ENCODE data around the gene RBM5. TPM values are rescaled to one million over a fixed set of nuclear protein-coding genes. Genes with fewer than 3 reads are reported as not detected.

The RBM5 gene
- 100 to 1,000 TPM in 2 of 4 donors, 10 to 100 TPM in 2; 78.0 to 161 (median 95.8) TPM for total RNA-seq

DNA sequence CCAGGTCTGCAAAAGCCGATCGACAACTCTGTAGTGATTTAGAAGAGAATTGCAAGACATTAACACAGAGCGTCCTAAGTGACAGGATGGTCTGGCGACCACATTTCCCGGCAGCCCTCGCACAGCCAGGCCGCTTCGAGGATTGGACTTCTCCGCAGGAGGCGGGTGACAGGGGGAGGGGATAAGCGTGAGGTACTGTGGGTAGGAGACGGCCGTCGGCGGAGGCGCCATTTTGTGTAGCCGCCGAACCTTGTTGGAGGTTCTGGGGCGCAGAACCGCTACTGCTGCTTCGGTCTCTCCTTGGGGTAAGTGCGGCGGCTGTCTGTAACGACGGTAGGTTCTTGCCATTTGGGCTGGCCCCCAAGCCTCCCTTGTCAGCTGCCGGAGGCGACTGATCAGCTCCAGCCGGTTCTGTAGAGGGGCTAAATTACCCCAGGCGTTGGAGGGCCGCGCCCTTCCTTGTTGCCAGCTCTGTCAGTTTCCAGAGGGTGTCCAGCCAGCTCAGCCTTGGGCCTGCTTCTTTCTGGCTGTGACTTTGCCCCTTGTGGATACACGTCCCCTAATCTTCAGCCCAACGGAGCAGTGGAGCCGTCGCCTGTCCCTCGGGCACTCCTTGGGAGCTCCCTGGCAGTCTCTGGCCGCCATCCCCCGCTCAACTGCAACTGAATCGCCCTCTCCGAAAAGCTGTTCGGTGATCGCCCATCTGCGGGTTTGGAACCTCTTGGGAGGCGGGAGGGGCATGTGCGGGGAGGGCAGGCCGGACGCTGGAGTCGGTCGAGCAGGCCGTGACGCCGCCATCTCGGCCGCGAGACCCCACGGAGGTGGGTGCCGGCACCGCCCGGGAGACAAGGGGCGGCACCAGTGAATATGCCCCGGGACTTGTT lies at the start of gene RBM5:
RBM5 (plus strand) TSS at position 195 of the 884 bp plus-strand sequence. CDS start 1,516 bp downstream, outside the sequence.
- intact Hi-C loops (cut with DNase I) = loop anchor here (2.0 to 5.0 kb wide), 2 partner anchors 150 to 232 kb away; partner anchors contain the start of gene TRAIP
- DNase-seq (ENCODE audit: extremely low spot score) = peak; percentile 98
- no peaks in the 10 kb centered on the region for H3K27me3 ChIP-seq
- H3K4me1 ChIP-seq = peaks cover 16 to 29% (median 27%) of the 10 kb centered on the region in 4 donors
- H3K36me3 ChIP-seq = peaks cover 27 to 37% (median 33%) of the 10 kb centered on the region in 4 donors
- peak within 1 kb of the TSS; percentile 95 to 98 (median 96) for H3K27ac ChIP-seq (replicated peaks in 1 of 4)
- 0% methylated on average over 17 of the region's 61 CpGs for WGBS
- no peaks in the 10 kb centered on the region for H3K9me3 ChIP-seq
- TF ChIP-seq POLR2AphosphoS5 (IDR thresholded peaks at IDR 0.05) (peak; percentile 91 to 95), EP300 (IDR thresholded peaks at IDR 0.05) (no peak), POLR2A (IDR thresholded peaks at IDR 0.05; ENCODE audit: low read depth) (peak; percentile 62)
- TF ChIP-seq, protein P1, sequence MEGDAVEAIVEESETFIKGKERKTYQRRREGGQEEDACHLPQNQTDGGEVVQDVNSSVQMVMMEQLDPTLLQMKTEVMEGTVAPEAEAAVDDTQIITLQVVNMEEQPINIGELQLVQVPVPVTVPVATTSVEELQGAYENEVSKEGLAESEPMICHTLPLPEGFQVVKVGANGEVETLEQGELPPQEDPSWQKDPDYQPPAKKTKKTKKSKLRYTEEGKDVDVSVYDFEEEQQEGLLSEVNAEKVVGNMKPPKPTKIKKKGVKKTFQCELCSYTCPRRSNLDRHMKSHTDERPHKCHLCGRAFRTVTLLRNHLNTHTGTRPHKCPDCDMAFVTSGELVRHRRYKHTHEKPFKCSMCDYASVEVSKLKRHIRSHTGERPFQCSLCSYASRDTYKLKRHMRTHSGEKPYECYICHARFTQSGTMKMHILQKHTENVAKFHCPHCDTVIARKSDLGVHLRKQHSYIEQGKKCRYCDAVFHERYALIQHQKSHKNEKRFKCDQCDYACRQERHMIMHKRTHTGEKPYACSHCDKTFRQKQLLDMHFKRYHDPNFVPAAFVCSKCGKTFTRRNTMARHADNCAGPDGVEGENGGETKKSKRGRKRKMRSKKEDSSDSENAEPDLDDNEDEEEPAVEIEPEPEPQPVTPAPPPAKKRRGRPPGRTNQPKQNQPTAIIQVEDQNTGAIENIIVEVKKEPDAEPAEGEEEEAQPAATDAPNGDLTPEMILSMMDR (IDR thresholded peaks at IDR 0.05) = peak in 1 of 3 experiments; percentile 21
- peak within 1 kb of the TSS; percentile 83 to 97 (median 96) for H3K4me3 ChIP-seq

DNA sequence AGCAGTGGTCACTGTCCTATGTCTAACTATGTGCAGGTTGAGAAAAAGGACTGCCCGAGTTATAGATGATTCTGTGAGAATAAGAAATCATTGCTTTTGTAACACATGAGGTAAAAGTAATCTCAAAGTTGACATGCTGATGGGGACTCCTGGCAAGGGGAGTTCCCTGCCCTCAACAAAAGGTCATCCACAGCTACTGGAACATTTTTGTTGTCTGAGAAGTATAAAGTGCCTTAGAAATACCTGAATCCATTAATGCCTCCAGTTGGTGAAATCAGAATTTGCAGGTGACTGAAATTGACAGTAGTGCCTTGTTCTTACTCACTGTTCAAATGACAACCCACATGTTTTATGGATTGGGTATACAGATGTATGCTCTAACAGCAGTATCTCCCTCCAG lies 43.7 kb upstream of the RBM5 start:
- 93% methylated on average over 1 of the region's 1 CpG for WGBS
- H3K27ac ChIP-seq (replicated peaks in 1 of 4) = no peak overlapping the region
- DNase-seq (ENCODE audit: extremely low spot score) = no peak
- H3K27me3 ChIP-seq = no peaks in the 10 kb centered on the region
- H3K4me3 ChIP-seq = no peak overlapping the region
- H3K36me3 ChIP-seq = peaks cover 22 to 41% (median 28%) of the 10 kb centered on the region in 4 donors
- intact Hi-C loops (cut with DNase I) = no loop called here
- H3K9me3 ChIP-seq = no peaks in the 10 kb centered on the region
- peaks cover 0 to under 1% (median 0%) of the 10 kb centered on the region in 4 donors for H3K4me1 ChIP-seq
- TF ChIP-seq POLR2AphosphoS5 (IDR thresholded peaks at IDR 0.05) (no peak), EP300 (IDR thresholded peaks at IDR 0.05) (no peak), POLR2A (IDR thresholded peaks at IDR 0.05; ENCODE audit: low read depth) (no peak)
- TF ChIP-seq, protein P1 (IDR thresholded peaks at IDR 0.05) = no peak

DNA sequence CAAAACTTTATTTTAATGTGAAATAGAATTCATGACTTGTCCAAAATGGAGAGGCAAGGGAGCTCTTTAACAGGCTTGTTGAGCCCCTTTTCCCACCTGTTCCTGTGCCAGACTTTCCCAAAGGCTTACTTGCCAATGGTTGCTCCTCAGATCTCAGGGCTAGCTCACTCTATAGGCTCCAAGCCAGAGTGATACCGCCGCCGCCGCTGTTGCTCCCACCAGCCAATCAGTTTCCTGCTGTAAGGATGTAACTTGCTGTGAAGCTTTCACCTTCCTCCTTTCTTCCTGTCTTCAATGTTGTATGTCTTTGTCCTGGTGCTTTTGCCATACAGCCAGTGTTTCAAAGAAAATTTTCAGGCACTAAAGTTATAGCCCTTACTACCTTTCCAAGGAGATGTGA lies 41.3 kb upstream of the RBM5 start:
- no peak for DNase-seq (ENCODE audit: extremely low spot score)
- Histone ChIP-seq H3K4me3 (no peak overlapping the region), H3K36me3 (peaks cover 22 to 60% (median 42%) of the 10 kb centered on the region in 4 donors), H3K9me3 (no peaks in the 10 kb centered on the region), H3K27me3 (no peaks in the 10 kb centered on the region), H3K4me1 (peaks cover 0 to 4% (median 0%) of the 10 kb centered on the region in 4 donors), H3K27ac (replicated peaks in 1 of 4) (no peak overlapping the region)
- WGBS = 100% methylated on average over 4 of the region's 4 CpGs
- intact Hi-C loops (cut with DNase I) = no loop called here
- no peak for TF ChIP-seq POLR2AphosphoS5 (IDR thresholded peaks at IDR 0.05)
- TF ChIP-seq, protein P1 (IDR thresholded peaks at IDR 0.05) = no peak
- TF ChIP-seq POLR2A (IDR thresholded peaks at IDR 0.05; ENCODE audit: low read depth) = no peak
- no peak for TF ChIP-seq EP300 (IDR thresholded peaks at IDR 0.05)

DNA sequence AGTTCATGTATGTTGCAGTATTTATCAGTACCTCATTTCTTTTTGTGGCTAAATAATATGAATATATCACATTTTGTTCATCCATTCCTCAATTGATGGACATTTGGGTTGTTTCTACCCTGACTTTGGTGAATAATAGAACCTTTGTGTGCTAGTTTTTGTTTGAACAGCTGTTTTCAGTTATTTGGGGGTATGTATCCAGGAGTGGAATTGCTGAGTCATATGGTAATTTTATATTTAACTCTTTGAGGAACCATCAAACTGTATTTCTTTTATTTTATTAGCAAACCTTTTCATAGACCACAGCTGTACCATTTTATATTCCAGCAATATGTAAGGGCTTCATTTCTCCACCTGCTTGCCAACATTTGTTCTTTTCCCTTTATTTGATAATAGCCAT lies 38.4 kb upstream of the RBM5 start:
- Histone ChIP-seq H3K36me3 (peaks cover 42 to 81% (median 64%) of the 10 kb centered on the region in 4 donors), H3K4me3 (no peak overlapping the region), H3K9me3 (no peaks in the 10 kb centered on the region), H3K4me1 (peaks cover 0 to 4% (median 0%) of the 10 kb centered on the region in 4 donors), H3K27ac (replicated peaks in 1 of 4) (no peak overlapping the region), H3K27me3 (no peaks in the 10 kb centered on the region)
- DNase-seq (ENCODE audit: extremely low spot score) = no peak
- TF ChIP-seq EP300 (IDR thresholded peaks at IDR 0.05) (no peak), POLR2AphosphoS5 (IDR thresholded peaks at IDR 0.05) (no peak), POLR2A (IDR thresholded peaks at IDR 0.05; ENCODE audit: low read depth) (no peak)
- TF ChIP-seq, protein P1 (IDR thresholded peaks at IDR 0.05) = no peak
- intact Hi-C loops (cut with DNase I) = no loop called here

Measured in esophagus muscularis mucosa (tissue), 4 donors.